Stimulated activated CD8-positive, alpha-beta memory T cell treated with anti-CD3 and anti-CD28 coated beads, Interleukin-7, amount 100 ng/mL, for 48 hours (primary cell): ENCODE data around the gene RBPJ.
"Not testable (repeated sequence)": the region's sequence is repeated elsewhere in the genome, so short reads cannot be mapped to it uniquely, and the experiment has no call there.

ENCODE experiments used
- DNase-seq, 2 donors: peaks; one replicate each; pipeline ENCODE4 v3.0.0-alpha.2; 2020; ENCODE audit warnings: low read depth in 1 of 2; ENCODE audit errors: extremely low read depth in 1 of 2

Gene RBPJ

GRCh38 chr4:26369132-26369531 is 48.3 kb downstream of the RBPJ start:
- DNase-seq, result no peak

GRCh38 chr4:26369581-26369980 is 48.8 kb downstream of the RBPJ start:
- DNase-seq, result no peak

GRCh38 chr4:26372076-26372475 is 51.3 kb downstream of the RBPJ start:
- DNase-seq, result no peak

- DNase-seq, result peak in 1 of 2 donors; percentile 25
Measured at GRCh38 chr4:26372525-26373172, 51.8 kb downstream of the RBPJ start.

GRCh38 chr4:26375551-26375950 is 54.7 kb downstream of the RBPJ start:
- DNase-seq, result no peak

GRCh38 chr4:26377328-26378311 is 56.8 kb downstream of the RBPJ start:
- no peak for DNase-seq

- no peak for DNase-seq
Measured at GRCh38 chr4:26379837-26380236, 59.0 kb downstream of the RBPJ start.

GRCh38 chr4:26380740-26381139 is 59.9 kb downstream of the RBPJ start:
- no peak for DNase-seq

- no peak for DNase-seq
Measured at GRCh38 chr4:26384380-26385057, 63.7 kb downstream of the RBPJ start.

- DNase-seq, result no peak
Measured at GRCh38 chr4:26385690-26386089, 64.9 kb downstream of the RBPJ start.

- DNase-seq, result no peak
Measured at GRCh38 chr4:26386386-26386785, 65.6 kb downstream of the RBPJ start.

- DNase-seq, result no peak
Measured at GRCh38 chr4:26388671-26389070, 67.9 kb downstream of the RBPJ start.

GRCh38 chr4:26397086-26397485 is 76.3 kb downstream of the RBPJ start:
- DNase-seq, result no peak

- DNase-seq, result no peak
Measured at GRCh38 chr4:26400132-26400531, 79.3 kb downstream of the RBPJ start.

- not testable (repeated sequence) for DNase-seq
Measured at GRCh38 chr4:26402017-26402416, 81.2 kb downstream of the RBPJ start.

GRCh38 chr4:26402458-26402857 is 81.6 kb downstream of the RBPJ start:
- no peak for DNase-seq

- DNase-seq, result no peak
Measured at GRCh38 chr4:26404743-26405206, 84.0 kb downstream of the RBPJ start.

- no peak for DNase-seq
Measured at GRCh38 chr4:26406346-26406975, 85.6 kb downstream of the RBPJ start.

- no peak for DNase-seq
Measured at GRCh38 chr4:26407476-26407875, 86.7 kb downstream of the RBPJ start.

GRCh38 chr4:26410385-26411293 is 89.8 kb downstream of the RBPJ start:
- no peak for DNase-seq
